ENCODE results near the gene ZSWIM2.

DNA sequence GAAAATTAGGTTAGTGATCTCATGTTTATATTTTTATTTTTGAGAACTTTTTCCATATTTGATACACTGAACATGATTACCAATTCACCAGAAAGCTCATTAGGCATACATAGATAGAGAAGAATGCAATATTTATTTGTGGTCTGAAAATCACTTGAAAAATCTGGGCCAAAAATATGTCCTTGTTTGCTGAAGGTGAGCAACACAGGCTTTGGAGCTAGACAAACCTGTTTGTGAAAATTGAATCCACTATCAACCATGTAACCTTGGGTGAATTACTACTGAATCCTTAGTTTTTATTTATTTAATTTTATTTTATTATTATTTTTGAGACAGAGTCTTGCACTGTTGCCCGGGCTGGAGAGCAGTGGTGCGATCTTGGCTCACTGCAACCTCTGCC is 46.5 kb upstream of the ZSWIM2 start:
- TF ChIP-seq, protein P1, sequence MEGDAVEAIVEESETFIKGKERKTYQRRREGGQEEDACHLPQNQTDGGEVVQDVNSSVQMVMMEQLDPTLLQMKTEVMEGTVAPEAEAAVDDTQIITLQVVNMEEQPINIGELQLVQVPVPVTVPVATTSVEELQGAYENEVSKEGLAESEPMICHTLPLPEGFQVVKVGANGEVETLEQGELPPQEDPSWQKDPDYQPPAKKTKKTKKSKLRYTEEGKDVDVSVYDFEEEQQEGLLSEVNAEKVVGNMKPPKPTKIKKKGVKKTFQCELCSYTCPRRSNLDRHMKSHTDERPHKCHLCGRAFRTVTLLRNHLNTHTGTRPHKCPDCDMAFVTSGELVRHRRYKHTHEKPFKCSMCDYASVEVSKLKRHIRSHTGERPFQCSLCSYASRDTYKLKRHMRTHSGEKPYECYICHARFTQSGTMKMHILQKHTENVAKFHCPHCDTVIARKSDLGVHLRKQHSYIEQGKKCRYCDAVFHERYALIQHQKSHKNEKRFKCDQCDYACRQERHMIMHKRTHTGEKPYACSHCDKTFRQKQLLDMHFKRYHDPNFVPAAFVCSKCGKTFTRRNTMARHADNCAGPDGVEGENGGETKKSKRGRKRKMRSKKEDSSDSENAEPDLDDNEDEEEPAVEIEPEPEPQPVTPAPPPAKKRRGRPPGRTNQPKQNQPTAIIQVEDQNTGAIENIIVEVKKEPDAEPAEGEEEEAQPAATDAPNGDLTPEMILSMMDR (IDR thresholded peaks at IDR 0.05), result no peak
- TF ChIP-seq EP300 (IDR thresholded peaks at IDR 0.05), result no peak
- no peak for TF ChIP-seq POLR2A (IDR thresholded peaks at IDR 0.05)
- TF ChIP-seq POLR2AphosphoS5 (IDR thresholded peaks at IDR 0.05), result no peak
